Effector memory CD8-positive, alpha-beta T cell (primary cell): ENCODE results near the gene CDH16.
A peak's percentile ranks its signal among the peaks of the same experiment; 100 is the strongest.

Experiments
- ATAC-seq: fragments of 150-1000 bp; cut with Tn5 transposase; replicated peaks from 2 replicates; pipeline ENCODE4 v1.10.0; 2021; ENCODE audit warnings: mild to moderate bottlenecking, moderate library complexity
- DNase-seq, 3 experiments: peaks; one replicate each; pipeline ENCODE4 v3.0.0; 2021
- H3K27ac Mint-ChIP-seq, 2 donors: one replicate each; pipeline ENCODE4 v1.8.0; 2022; ENCODE audit warnings: mild to moderate bottlenecking in 2 of 2, mixed read lengths in 2 of 2, moderate library complexity in 2 of 2
- H3K27me3 Mint-ChIP-seq, 2 donors: one replicate each; pipeline ENCODE4 v1.8.0; 2022; ENCODE audit warnings: mixed read lengths in 2 of 2
- H3K36me3 Mint-ChIP-seq: one replicate; pipeline ENCODE4 v1.8.0; 2022; ENCODE audit warnings: mild to moderate bottlenecking, moderate library complexity, mixed read lengths; ENCODE audit not compliant: insufficient read depth
- H3K4me1 Mint-ChIP-seq, 2 donors: one replicate each; pipeline ENCODE4 v1.8.0; 2022; ENCODE audit warnings: low read depth in 2 of 2, mixed read lengths in 2 of 2
- H3K4me3 Mint-ChIP-seq, 2 donors: one replicate each; pipeline ENCODE4 v1.8.0; 2022; ENCODE audit warnings: mild to moderate bottlenecking in 2 of 2, mixed read lengths in 2 of 2, moderate library complexity in 2 of 2
- H3K9me3 Mint-ChIP-seq, 2 donors: one replicate each; pipeline ENCODE4 v1.8.0; 2022; ENCODE audit warnings: mixed read lengths in 2 of 2

The CDH16 gene

DNA sequence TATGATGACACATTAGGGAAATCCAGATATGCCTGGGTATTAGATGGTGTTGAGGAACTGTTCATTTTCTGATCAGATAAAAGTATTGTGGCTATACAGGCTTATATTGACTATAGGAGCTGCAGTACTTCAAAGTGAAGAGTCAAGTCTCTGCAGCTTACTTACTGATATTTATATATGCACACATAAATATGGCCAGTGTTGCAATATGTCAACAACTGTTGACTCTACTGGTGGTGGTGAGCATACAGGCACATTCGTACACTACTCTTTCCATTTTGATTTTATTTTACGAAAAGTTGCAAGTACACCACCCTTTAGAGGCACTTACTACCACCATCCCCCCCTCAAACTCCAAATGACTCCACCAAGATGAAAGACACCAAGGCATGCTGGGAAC, 13.0 kb upstream of the CDH16 start:
- peaks cover 43 to 48% of the 10 kb centered on the region in 2 donors for H3K4me1 Mint-ChIP-seq
- no peaks in the 10 kb centered on the region for H3K9me3 Mint-ChIP-seq
- DNase-seq (no peak), ATAC-seq (no peak)
- peak overlapping the region in 1 of 2 donors; percentile 98 for H3K27ac Mint-ChIP-seq
- H3K4me3 Mint-ChIP-seq: no peak overlapping the region
- peaks cover 33% of the 10 kb centered on the region for H3K36me3 Mint-ChIP-seq
- H3K27me3 Mint-ChIP-seq: no peaks in the 10 kb centered on the region

DNA sequence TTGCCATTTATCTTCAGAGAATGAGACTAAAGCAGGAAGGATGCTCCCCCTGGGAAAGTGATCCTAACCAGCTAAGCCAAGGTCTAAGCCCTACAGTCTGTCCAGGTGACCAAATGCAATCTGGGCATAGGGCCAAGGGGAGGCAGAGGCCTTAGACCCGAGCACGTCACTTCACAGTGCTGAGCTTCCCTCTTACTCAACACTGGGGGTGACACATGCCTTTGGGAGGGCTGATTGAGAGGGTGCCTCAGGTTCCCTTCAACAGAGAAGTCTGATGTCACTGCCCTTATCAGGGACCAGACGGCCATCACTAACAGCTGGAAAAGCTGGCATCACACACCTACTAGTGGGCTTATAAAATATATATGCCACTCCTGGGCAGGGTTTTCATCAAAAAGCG, 11.5 kb upstream of the CDH16 start:
- H3K4me3 Mint-ChIP-seq: no peak overlapping the region

DNA sequence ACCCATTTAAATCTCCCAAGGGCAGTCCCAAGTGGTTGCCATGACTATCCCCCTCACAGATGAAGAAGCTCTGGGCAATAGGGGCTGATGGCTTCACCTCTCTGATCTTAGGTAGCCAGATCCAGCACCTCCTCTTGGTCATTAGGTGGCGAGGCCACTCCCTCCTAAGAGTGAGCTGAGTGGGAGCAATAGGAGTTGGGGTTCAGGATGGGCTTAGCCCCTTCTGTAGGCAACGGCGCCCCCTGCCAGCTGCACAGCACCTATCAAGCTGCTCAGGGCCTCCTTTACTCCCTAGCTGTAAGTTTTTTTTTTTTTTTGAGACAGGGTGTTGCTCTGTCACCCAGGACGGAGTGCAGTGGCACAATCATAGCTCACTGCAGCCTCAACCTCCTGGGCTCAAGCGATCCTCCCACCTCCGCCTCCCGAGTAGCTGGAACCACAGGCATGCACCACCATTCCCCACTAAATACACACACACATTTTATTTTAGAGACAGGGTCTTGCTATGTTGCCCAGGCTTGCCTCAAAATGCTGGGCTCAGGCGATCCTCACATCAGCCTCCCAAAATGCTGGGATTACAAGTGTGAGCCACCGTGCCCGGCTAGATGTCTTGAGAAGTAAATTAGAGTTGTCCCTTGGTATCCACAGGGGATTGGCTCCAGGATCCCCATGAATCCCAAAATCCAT, 10.2 kb upstream of the CDH16 start:
- peak overlapping the region in 1 of 2 donors; percentile 49 for H3K27ac Mint-ChIP-seq
- ATAC-seq (peak; percentile 27), DNase-seq (peak in 1 of 3 experiments; percentile 21)
- H3K4me3 Mint-ChIP-seq: no peak overlapping the region
- peaks cover 15 to 26% of the 10 kb centered on the region in 2 donors for H3K27me3 Mint-ChIP-seq
- H3K36me3 Mint-ChIP-seq: peaks cover 23% of the 10 kb centered on the region
- peaks cover 23 to 31% of the 10 kb centered on the region in 2 donors for H3K4me1 Mint-ChIP-seq
- H3K9me3 Mint-ChIP-seq: no peaks in the 10 kb centered on the region

More for the DNA sequence above, 11.5 kb upstream of the CDH16 start:
- Mint-ChIP-seq H3K4me1 (peaks cover 34 to 38% of the 10 kb centered on the region in 2 donors), H3K9me3 (no peaks in the 10 kb centered on the region), H3K36me3 (peaks cover 33% of the 10 kb centered on the region), H3K27me3 (peaks cover 9 to 12% of the 10 kb centered on the region in 2 donors), H3K27ac (peak overlapping the region in 1 of 2 donors; percentile 41)
- ATAC-seq (no peak), DNase-seq (no peak)

DNA sequence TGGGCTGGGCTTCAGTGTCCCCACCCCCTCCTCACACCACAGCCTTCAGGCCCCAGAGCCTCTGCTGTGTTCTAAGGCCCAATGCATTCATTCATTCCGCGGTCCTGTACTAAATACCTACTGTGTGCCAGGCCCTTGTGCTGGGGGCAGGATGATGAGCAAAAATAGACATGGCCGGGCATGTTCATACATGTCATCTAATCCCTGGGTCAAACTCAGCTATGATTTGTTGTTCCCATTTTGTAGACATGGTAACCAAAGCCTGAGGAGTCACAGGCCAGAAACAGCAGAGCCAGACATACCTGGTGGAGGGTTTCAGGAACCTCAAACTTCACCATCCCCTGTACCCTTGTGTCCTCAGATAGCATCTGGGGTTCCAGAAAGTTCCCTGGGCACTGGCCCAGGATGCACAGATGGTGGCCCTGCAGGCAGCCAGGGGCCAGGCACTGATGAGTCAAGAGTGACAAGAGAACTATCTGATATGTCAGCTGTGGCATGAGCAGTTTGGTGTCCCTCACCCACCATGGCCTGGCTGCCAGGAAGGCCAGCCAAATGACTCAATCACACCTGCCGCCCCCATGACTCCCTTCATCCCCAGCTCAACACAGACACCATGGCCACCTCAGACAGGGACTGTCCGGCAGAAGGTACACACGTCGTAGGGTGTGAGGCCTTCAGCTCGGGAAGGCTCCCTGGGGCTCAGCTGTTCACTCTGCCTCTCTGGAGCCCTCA, 9.4 kb upstream of the CDH16 start:
- Mint-ChIP-seq H3K4me3 (no peak overlapping the region), H3K4me1 (peaks cover 15 to 24% of the 10 kb centered on the region in 2 donors), H3K27ac (peak overlapping the region in 1 of 2 donors; percentile 49), H3K9me3 (no peaks in the 10 kb centered on the region), H3K27me3 (peaks cover 22 to 33% of the 10 kb centered on the region in 2 donors), H3K36me3 (peaks cover 16% of the 10 kb centered on the region)
- ATAC-seq: no peak
- no peak for DNase-seq

DNA sequence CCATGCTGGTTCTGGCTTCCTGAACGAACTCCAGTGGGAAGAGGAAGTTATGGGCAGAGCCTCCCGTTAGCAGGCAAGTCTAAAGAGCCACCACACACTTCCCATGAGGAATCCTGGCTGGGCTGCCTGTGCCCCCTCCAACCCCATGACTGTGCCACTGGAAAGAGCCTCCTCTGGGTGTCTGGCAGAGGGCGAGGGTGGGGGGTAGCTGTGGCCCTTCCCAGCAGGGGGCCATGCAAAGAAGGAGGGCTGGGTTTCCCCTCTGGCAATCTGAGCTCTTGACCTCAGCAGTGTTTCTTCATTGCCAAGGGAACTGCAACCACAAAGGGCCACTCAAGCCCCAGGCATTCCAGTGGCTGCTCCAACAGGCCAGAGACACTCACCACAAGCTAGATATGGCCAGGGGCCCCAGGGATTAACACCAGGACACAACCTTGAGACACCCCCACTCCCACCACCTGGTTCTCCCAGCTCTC, 8.3 kb upstream of the CDH16 start:
- no peak overlapping the region for H3K4me3 Mint-ChIP-seq
- ATAC-seq (no peak), DNase-seq (no peak)
- peaks cover 4 to 13% of the 10 kb centered on the region in 2 donors for H3K4me1 Mint-ChIP-seq
- no peak overlapping the region for H3K27ac Mint-ChIP-seq
- no peaks in the 10 kb centered on the region for H3K9me3 Mint-ChIP-seq
- peaks cover 25 to 37% of the 10 kb centered on the region in 2 donors for H3K27me3 Mint-ChIP-seq
- H3K36me3 Mint-ChIP-seq: peaks cover 9% of the 10 kb centered on the region

DNA sequence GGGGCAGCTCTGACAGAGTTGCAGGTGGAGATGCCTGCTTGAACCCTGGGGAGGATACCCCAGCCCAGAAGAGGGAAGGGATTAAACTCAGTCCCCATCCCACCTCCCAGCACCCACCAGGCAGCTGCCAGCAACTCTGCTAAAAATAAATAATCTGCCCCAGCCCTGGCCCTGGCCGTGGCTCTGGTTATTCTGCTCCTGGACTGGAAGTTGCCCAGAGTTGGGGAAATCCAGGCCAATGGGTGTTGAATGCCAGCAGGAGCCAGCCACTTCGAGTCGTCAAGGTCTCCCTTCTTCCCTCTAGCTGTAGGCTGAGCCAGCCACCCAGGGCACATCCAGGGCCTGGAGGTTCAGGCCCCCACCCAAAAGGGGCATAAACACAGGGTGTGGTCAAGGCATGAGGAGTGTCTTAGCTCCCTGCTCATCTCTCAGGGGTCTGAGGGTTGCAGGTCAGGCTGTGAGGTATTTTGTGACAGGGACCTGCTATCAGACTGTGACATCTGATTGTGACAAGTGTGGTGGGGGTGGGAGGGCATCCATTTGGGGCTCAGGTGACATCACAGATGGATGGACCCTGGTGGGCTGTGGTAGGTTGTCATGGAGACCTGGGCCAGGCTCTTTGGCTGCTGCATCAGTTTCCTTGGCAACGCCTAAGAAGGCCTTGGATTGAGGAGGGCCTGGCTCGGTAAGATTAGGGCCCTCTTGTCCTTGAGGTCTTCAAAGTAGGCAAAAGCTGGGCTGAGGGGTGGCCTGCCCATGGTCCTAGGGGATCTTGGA, 7.7 kb upstream of the CDH16 start:
- peaks cover 5% of the 10 kb centered on the region for H3K36me3 Mint-ChIP-seq
- H3K27me3 Mint-ChIP-seq: peaks cover 25 to 42% of the 10 kb centered on the region in 2 donors
- H3K27ac Mint-ChIP-seq: peak overlapping the region in 1 of 2 donors; percentile 59
- no peak for DNase-seq
- H3K4me3 Mint-ChIP-seq: peak overlapping the region; percentile 68 to 75
- H3K9me3 Mint-ChIP-seq: no peaks in the 10 kb centered on the region
- H3K4me1 Mint-ChIP-seq: peaks cover 0 to 11% of the 10 kb centered on the region in 2 donors
- no peak for ATAC-seq

DNA sequence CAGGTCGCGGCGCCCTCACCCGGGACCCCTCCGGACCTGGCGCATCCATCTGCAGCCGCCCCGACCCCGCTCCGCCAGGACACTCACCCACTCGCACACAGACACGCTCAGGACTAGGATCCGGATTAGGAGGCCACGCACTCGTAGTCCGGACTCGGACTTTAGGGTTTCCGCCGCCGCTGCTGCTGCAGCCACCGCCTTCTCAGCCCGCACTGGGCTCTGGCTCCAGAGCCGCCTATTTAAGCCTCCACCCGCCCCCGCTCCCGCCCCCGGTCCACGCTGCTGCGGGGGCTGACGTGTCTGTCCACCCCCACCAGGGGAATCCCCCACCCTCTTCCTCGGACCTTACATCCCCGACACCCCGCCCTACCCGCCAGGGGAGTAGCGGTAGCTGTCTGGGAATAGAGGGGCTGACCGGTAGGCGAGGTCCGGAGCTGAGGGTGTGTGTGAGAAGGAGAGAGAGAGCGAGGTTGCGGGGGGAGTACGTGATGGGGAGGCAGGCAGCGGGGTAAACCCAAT, 6.7 kb upstream of the CDH16 start, which contains the start of gene RRAD:
Gene RRAD (minus strand): TSS at position 214 of the 519 bp plus-strand sequence. CDS start 356 bp downstream, outside the sequence.
- Mint-ChIP-seq H3K27me3 (peaks cover 25 to 47% of the 10 kb centered on the region in 2 donors), H3K9me3 (no peaks in the 10 kb centered on the region), H3K36me3 (peaks cover 2% of the 10 kb centered on the region), H3K27ac (peak within 1 kb of the TSS in 1 of 2 donors; percentile 59), H3K4me1 (peaks cover 0 to 11% of the 10 kb centered on the region in 2 donors), H3K4me3 (peak within 1 kb of the TSS; percentile 68 to 75)
- ATAC-seq: peak; percentile 23
- no peak for DNase-seq

DNA sequence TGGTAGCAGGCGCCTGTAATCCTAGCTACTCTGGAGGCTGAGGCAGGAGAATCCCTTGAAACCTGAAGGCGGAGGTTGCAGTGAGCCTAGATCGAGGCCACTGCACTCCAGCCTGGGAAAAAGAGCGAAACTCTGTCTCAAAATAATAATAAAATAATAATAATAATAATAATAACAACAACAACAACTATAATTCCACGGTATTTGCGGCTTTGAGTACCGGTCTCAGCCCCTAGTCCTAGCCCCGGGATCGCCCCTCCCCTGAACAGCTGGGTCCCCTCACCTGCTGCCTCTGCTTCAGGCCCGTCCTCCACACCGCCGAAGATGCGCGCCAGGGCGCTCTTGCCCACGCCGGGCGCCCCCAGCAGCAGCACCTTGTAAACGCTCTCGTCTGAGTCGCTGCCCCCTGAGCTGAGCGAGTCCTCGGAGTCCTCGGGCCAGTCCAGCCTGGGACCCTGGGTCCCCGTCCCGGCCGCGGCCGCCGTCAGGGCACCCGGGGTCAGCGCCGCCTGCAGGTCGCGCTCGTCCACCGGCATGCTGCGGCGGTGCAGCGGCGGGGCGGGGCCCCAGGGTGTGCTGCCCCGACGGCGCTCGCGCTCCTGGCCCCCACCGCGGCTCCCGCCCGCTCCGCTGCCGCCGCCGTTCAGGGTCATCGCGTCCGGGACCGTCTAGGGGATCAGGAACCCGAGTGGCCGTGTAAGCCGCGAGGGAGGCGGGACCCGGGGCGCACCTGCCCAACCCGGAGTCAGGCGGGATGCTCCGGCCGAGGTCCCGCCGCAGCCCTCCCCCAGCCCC, 6.0 kb upstream of the CDH16 start:
- H3K9me3 Mint-ChIP-seq: no peaks in the 10 kb centered on the region
- peaks cover 25 to 52% of the 10 kb centered on the region in 2 donors for H3K27me3 Mint-ChIP-seq
- peak overlapping the region; percentile 68 to 75 for H3K4me3 Mint-ChIP-seq
- H3K4me1 Mint-ChIP-seq: peaks cover 0 to 11% of the 10 kb centered on the region in 2 donors
- H3K27ac Mint-ChIP-seq: no peak overlapping the region
- ATAC-seq (peak; percentile 84), DNase-seq (peak; percentile 23 to 35 (median 31))
- no peaks in the 10 kb centered on the region for H3K36me3 Mint-ChIP-seq

DNA sequence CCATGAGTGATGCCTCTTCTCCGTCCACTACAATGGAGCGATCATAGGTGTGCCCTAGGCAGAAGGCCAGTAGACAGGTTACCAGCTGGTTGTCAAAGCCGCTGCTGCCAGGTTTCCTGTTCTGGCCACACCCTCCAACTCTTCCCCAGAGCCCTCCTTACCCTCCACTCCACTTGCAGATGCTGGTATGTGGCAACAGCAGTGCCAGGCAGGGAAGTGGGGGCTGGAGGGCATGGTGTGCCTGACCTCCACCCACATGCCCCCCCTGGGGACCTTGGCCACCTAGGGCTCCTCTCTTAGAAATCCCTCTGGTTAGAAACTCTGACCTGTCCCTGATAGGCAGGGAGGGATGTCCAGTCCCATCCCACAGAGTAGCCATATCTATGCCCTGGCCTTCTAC, 5.2 kb upstream of the CDH16 start:
- Mint-ChIP-seq H3K36me3 (no peaks in the 10 kb centered on the region), H3K27ac (no peak overlapping the region), H3K9me3 (no peaks in the 10 kb centered on the region), H3K27me3 (peaks cover 25 to 61% of the 10 kb centered on the region in 2 donors), H3K4me1 (peaks cover 0 to 11% of the 10 kb centered on the region in 2 donors), H3K4me3 (no peak overlapping the region)
- DNase-seq (no peak), ATAC-seq (no peak)

DNA sequence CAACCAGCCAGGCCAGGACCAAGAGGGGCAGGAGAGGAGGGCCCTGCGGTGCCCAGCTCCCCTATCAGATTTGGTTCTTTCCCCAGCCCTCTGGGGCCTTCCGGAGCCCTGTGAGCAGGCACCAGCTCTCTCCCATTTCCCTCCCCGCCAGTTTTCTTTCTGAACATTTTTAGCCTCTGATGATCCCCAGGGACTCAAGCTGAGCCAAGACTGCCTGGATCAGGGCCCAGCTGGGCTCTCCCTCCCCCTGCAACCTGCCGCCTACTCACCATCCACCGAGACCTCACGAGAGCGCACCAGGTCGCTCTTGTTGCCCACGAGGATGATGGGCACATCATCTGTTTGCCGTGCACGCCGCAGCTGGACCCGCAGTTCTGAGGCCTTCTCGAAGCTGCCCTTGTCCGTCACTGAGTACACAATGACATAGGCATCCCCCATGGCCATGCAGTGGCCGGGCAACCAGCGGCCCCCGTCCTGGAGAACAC, 4.6 kb upstream of the CDH16 start:
- DNase-seq (no peak), ATAC-seq (no peak)
- H3K9me3 Mint-ChIP-seq: no peaks in the 10 kb centered on the region
- H3K4me1 Mint-ChIP-seq: peaks cover 0 to 11% of the 10 kb centered on the region in 2 donors
- H3K27ac Mint-ChIP-seq: no peak overlapping the region
- peaks cover 25 to 67% of the 10 kb centered on the region in 2 donors for H3K27me3 Mint-ChIP-seq
- H3K36me3 Mint-ChIP-seq: no peaks in the 10 kb centered on the region
- H3K4me3 Mint-ChIP-seq: no peak overlapping the region

DNA sequence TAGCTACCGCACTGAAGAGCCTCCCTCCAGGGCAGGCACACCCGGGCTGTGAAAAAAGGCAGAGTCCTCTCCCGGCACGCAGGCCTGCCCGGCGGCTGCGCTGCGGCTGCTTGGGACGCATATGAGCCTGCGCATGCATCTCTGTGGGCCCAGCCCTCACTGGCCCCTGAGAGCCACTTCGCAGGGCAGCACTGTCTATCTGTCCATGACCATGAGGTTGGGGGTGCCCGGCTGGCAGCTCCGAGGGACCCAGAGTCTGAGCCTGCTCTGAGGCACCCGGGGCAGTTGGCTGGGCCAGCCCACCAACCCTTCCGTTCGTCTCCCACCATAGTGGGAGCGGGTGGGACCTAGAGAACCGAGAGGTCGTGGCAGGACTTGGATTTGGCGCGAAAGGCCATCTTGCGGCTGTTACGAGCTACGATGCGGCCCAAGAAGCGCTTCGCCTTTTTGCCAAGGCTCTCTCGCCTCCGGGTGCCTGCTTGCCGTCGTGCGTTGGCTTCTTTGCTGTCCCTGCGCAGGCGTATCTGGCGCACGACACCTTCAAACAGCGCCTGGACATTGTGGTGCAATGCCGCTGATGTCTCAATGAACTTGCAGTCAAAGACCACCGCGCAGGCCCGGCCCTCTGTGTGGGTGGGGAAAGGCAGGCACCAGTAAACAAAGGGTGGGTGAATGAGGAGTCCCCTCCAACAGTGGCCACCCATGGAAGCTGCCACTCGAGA, 3.2 kb upstream of the CDH16 start:
- H3K27me3 Mint-ChIP-seq: peaks cover 25 to 73% of the 10 kb centered on the region in 2 donors
- no peak overlapping the region for H3K4me3 Mint-ChIP-seq
- no peaks in the 10 kb centered on the region for H3K9me3 Mint-ChIP-seq
- ATAC-seq (no peak), DNase-seq (no peak)
- H3K4me1 Mint-ChIP-seq: peaks cover 0 to 9% of the 10 kb centered on the region in 2 donors
- H3K36me3 Mint-ChIP-seq: no peaks in the 10 kb centered on the region
- H3K27ac Mint-ChIP-seq: no peak overlapping the region
